Colonic mucosa (tissue), 4 donors: ENCODE results near the gene CHI3L1. TPM values are rescaled to one million over a fixed set of nuclear protein-coding genes. Genes with fewer than 3 reads are reported as not detected.
A peak's percentile ranks its signal among the peaks of the same experiment; 100 is the strongest.

Experiments used
- DNase-seq: peaks from one replicate; pipeline ENCODE4 v3.0.0-alpha.2; 2020
- H3K27ac ChIP-seq: fragments of 200-600 bp; one replicate; pipeline ENCODE4 v1.8.0; 2021
- H3K27me3 ChIP-seq: fragments of 200-600 bp; one replicate; pipeline ENCODE4 v1.8.0; 2021
- H3K36me3 ChIP-seq: fragments of 200-600 bp; one replicate; pipeline ENCODE4 v1.8.0; 2021
- H3K4me1 ChIP-seq: fragments of 200-600 bp; one replicate; pipeline ENCODE4 v1.8.0; 2021; ENCODE audit warnings: mild to moderate bottlenecking
- H3K4me3 ChIP-seq: fragments of 200-600 bp; one replicate; pipeline ENCODE4 v1.8.0; 2021
- H3K9ac ChIP-seq, 2 donors: one replicate each; pipeline ENCODE4 v1.7.0; 2013; ENCODE audit warnings: control low read depth in 2 of 2, low read depth in 2 of 2, low read length in 2 of 2
- H3K9me3 ChIP-seq: fragments of 200-600 bp; one replicate; pipeline ENCODE4 v1.8.0; 2021
- CTCF ChIP-seq: fragments of 200-600 bp; IDR thresholded peaks from one replicate; pipeline ENCODE4 v1.8.0; 2022; ENCODE audit warnings: antibody characterized with exemption, mild to moderate bottlenecking
- intact Hi-C: fragments of 100-400 bp; cut with DNase I; formaldehyde crosslinking; loops from one replicate; pipeline ENCODE4 v1.14.1; 2022
- total RNA-seq, 2 donors: library from RNA; stranded (reverse); fragmentation: NEBNext Ultra II Directional in 1 of 2; extraction: Animal tissue kit (Norgen Biotek cat#: 25700) in 1 of 2; gene quantifications; one replicate each; pipeline ENCODE4 v1.2.1, GENCODE V29; 2021
- donor health status: healthy.
- donor health status: DM: no; HTN: no; CAD: no.
- donor health status: DM: no; HTN: no; CAD: no.

The CHI3L1 gene
- total RNA-seq, 2 donors from 2014 or later: 0.61 to 1.3 TPM

- no peak for TF ChIP-seq CTCF
- H3K36me3 ChIP-seq: no peaks in the 10 kb centered on the region
- no peak for DNase-seq
- no peak overlapping the region for H3K27ac ChIP-seq
- H3K27me3 ChIP-seq: no peaks in the 10 kb centered on the region
- intact Hi-C loops: loop anchor here (5.0 kb wide), 1 partner anchor 100 kb away; no protein-coding TSS in a partner anchor
- no peaks in the 10 kb centered on the region for H3K9me3 ChIP-seq
- H3K4me1 ChIP-seq: no peaks in the 10 kb centered on the region
- H3K4me3 ChIP-seq: no peak overlapping the region
- no peak overlapping the region for H3K9ac ChIP-seq
These were observed 30.7 kb upstream of the CHI3L1 start for GRCh38 chr1:203217139-203217655.

DNA sequence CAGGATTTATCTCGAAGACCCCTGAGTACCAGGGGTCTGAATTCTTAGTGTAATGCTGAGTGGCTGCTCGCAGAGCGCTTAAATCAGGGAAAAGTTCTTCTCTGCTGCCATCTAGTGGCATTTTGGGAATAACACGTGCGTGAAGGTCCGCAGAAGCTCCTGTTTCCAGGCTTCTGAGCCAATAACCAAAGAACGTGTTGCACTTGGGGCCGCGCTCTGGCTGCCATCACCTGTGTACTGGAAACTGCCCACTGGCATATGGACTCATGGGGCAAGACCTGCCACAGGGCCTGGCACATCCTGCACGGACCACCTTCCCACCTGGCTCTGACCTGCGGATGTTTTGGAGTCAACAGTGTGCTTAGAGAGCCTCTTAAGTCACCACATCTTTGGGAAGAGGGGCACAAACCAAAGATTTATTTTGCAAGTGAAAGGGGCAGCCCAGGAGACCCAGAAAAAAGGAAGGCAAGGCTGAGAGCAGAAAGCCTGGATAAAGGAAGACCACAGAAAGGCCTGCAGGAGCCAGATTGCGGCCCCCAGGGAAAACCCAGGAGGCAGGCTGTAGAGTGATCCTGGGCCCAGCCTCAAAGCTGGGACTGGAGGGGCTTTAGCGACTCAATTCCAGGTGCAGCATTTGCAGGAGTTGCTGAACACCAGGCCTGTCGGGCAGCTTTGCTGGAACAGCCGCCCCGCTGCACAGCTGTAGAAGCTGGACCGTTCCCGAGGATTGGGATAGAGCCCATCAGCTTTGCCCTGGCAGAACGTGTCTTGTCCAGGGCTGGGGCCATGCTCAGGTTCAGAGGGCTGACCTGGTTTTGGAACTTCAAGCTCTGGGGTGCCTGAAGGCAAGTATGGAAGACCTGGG lies 30.0 kb upstream of the CHI3L1 start:
- intact Hi-C loops: loop anchor here (1.0 to 5.0 kb wide), 2 partner anchors 99 to 177 kb away; no protein-coding TSS in a partner anchor
- no peak overlapping the region for H3K9ac ChIP-seq
- H3K9me3 ChIP-seq: no peaks in the 10 kb centered on the region
- no peaks in the 10 kb centered on the region for H3K27me3 ChIP-seq
- no peaks in the 10 kb centered on the region for H3K4me1 ChIP-seq
- DNase-seq: peak; percentile 68
- H3K4me3 ChIP-seq: no peak overlapping the region
- peak; percentile 63 for TF ChIP-seq CTCF
- no peak overlapping the region for H3K27ac ChIP-seq
- H3K36me3 ChIP-seq: no peaks in the 10 kb centered on the region

DNA sequence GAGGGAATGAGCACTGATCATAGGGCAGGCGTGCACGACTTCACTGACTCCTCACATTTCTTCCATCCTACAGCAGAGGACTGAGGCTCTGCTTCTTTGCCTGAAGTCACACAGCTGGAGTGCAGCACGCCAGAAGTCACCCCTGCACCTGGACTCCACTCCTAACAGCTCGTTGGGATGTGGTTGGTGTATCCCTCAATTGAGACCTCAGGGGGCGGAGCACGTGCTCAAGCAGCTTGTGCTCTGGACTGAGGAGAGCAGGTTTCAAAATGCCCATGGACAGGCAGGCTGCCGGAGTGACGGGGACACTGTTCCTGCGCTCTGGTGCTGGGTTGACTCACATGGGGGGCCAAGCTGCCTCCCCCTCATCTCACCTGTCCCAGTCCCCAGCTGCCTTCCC lies 29.1 kb upstream of the CHI3L1 start:
- Histone ChIP-seq H3K9me3 (no peaks in the 10 kb centered on the region), H3K4me3 (no peak overlapping the region), H3K27me3 (no peaks in the 10 kb centered on the region), H3K9ac (no peak overlapping the region), H3K4me1 (no peaks in the 10 kb centered on the region), H3K27ac (no peak overlapping the region), H3K36me3 (no peaks in the 10 kb centered on the region)
- intact Hi-C loops: loop anchor here (5.0 kb wide), 1 partner anchor 98 kb away; no protein-coding TSS in a partner anchor
- DNase-seq: no peak
- no peak for TF ChIP-seq CTCF

DNA sequence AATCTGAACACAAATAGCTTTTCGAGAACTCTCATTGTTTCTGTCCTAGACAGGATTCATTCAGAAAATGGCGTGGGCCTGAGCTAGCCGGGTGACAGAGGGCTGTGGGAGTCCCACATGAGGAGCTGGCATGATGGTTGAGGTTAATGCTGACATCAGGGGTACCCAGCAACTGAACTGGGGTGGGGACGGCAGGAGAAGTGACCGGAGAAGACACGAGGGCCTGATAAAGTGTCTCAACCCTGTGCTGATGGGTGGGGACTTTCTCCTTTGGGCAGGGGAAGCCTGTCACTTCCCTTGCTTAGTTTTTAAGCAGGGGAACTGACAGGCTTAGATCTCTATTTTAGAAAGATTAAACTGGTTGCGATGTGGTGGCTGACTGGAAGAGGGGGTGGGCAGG lies 28.4 kb upstream of the CHI3L1 start:
- Histone ChIP-seq H3K27ac (no peak overlapping the region), H3K27me3 (no peaks in the 10 kb centered on the region), H3K9ac (no peak overlapping the region), H3K4me1 (no peaks in the 10 kb centered on the region), H3K9me3 (no peaks in the 10 kb centered on the region), H3K36me3 (no peaks in the 10 kb centered on the region), H3K4me3 (no peak overlapping the region)
- intact Hi-C loops: loop anchor here (5.0 kb wide), 1 partner anchor 98 kb away; no protein-coding TSS in a partner anchor
- no peak for TF ChIP-seq CTCF
- no peak for DNase-seq

GRCh38 chr1:203213126-203213525 lies 26.6 kb upstream of the CHI3L1 start:
- H3K4me1 ChIP-seq: no peaks in the 10 kb centered on the region
- no peak for TF ChIP-seq CTCF
- intact Hi-C loops: no loop called here
- no peak overlapping the region for H3K4me3 ChIP-seq
- H3K36me3 ChIP-seq: no peaks in the 10 kb centered on the region
- no peak overlapping the region for H3K27ac ChIP-seq
- no peaks in the 10 kb centered on the region for H3K27me3 ChIP-seq
- H3K9me3 ChIP-seq: no peaks in the 10 kb centered on the region
- DNase-seq: no peak
- H3K9ac ChIP-seq: no peak overlapping the region
